Measurements from ENCODE around the gene LRP3.

- TF ChIP-seq CTCF (IDR thresholded peaks at IDR 0.05) (no peak), POLR2A (IDR thresholded peaks at IDR 0.05) (no peak)
Measured at GRCh38 chr19:33220735-33221134, 26.6 kb downstream of the LRP3 start.
